ENCODE results near the gene MAMLD1. TPM values are rescaled to one million over a fixed set of nuclear protein-coding genes. Genes with fewer than 3 reads are reported as not detected.

The MAMLD1 gene
- total and polyA plus RNA-seq, 2 donors (not counting 3 experiments of a cell fraction or from before 2014, with no cell fraction given): 2.5 to 5.6 TPM

- TF ChIP-seq CTCF (IDR thresholded peaks at IDR 0.05; ENCODE audit: extremely low read depth in 1 of 2, insufficient read depth in 1 of 2, low read depth in 1 of 2, low read length in 2 of 2) (peak; percentile 53 to 71), POLR2AphosphoS5 (IDR thresholded peaks at IDR 0.05; ENCODE audit: insufficient read depth, low read depth, low read length) (peak; percentile 33), JUN (IDR thresholded peaks at IDR 0.05; ENCODE audit: borderline replicate concordance, insufficient read depth, insufficient read length, low read depth) (no peak)
- Histone ChIP-seq H3K79me2 (ENCODE audit: control insufficient read depth, insufficient read depth, low read length) (no peaks in the 10 kb centered on the region), H3K9me3 (replicated peaks; ENCODE audit: control insufficient read depth, insufficient read depth, low read length) (no peaks in the 10 kb centered on the region), H3K4me3 (replicated peaks in 1 of 3; ENCODE audit: insufficient read depth in 1 of 3, low read depth in 1 of 3, low read length in 3 of 3) (peak overlapping the region; percentile 46 to 78 (median 66)), H4K20me1 (replicated peaks; ENCODE audit: control insufficient read depth, extremely low read depth, insufficient read depth, low read length) (no peaks in the 10 kb centered on the region), H3K9me1 (replicated peaks; ENCODE audit: control insufficient read depth, extremely low read depth, insufficient read depth, low read length) (no peaks in the 10 kb centered on the region), H3K27me3 (ENCODE audit: control insufficient read depth in 2 of 2, insufficient read depth in 2 of 2, low read length in 2 of 2) (peaks cover 15% of the 10 kb centered on the region in 2 experiments), H3K9ac (replicated peaks; ENCODE audit: extremely low read depth, insufficient read depth, low read length) (peak overlapping the region; percentile 61), H3K4me1 (ENCODE audit: control insufficient read depth, extremely low read depth, insufficient read depth, low read length) (peaks cover 13% of the 10 kb centered on the region), H2AFZ (ENCODE audit: low read depth, low read length) (peak overlapping the region; percentile 93), H3K36me3 (ENCODE audit: control insufficient read depth in 2 of 2, extremely low read depth in 1 of 2, insufficient read depth in 2 of 2, low read length in 2 of 2) (no peaks in the 10 kb centered on the region), H3K27ac (ENCODE audit: insufficient read depth, low read depth, low read length) (peak overlapping the region; percentile 58), H3K4me2 (ENCODE audit: insufficient read depth, low read length) (peak overlapping the region; percentile 91)
- ChIA-PET POLR2A (interaction anchor here (1.1 kb wide), 1 partner anchor 425 kb away, joined by 5 read pairs; no protein-coding TSS in a partner anchor), CTCF (interaction anchor here (0.7 to 5.0 kb wide), 22 partner anchors 60 to 426 kb away, joined by 3 to 25 read pairs (median 5); partner anchors contain the start of genes EOLA2 and MTM1)
- BruUV-seq (replicated peaks): no TSS peak
- dilution Hi-C loops (cut with MboI; ENCODE audit: extremely low pct_ligation_motif_present, low sequenced_read_pairs): no loop called here
- DNase-seq (ENCODE audit: low read depth, low spot score): peak; percentile 62
- intact Hi-C loops (cut with micrococcal nuclease): loop anchor here (1.0 to 10.0 kb wide), 8 partner anchors 82 to 331 kb away; no protein-coding TSS in a partner anchor
- FAIRE-seq: peak; percentile 70
Measured at GRCh38 chrX:150365051-150365989, 2.2 kb downstream of the MAMLD1 start.

Data from endothelial cell of umbilical vein (primary cell).